ENCODE data around the gene EI24.

GRCh38 chr11:125569915-125570621 is 791 bp downstream of the EI24 start:
- TF ChIP-seq POLR2A (IDR thresholded peaks at IDR 0.05; ENCODE audit: low read length): no peak
- TF ChIP-seq GATA1 (IDR thresholded peaks at IDR 0.05; ENCODE audit: low read depth, low read length): no peak

Data from erythroblast (primary cell).